GM23338 (cell line): ENCODE data around the gene NELFB. TPM values are rescaled to one million over a fixed set of nuclear protein-coding genes. Genes with fewer than 3 reads are reported as not detected.

Experiments used
- ATAC-seq: fragments of 200-7000 bp; cut with Tn5 transposase; 3 replicates; pipeline ENCODE4 v1.9.1; 2020
- DNase-seq: peaks from one replicate; pipeline ENCODE4 v3.0.0-alpha.2; 2015; ENCODE audit warnings: low spot score
- H2AFZ ChIP-seq: fragments of 200-600 bp; sonication (generic); 2 replicates; pipeline ENCODE4 v1.8.0; 2016; ENCODE audit warnings: antibody characterized with exemption, mild to moderate bottlenecking, moderate library complexity
- H3F3A ChIP-seq: fragments of 200-600 bp; sonication (generic); replicated peaks from 2 replicates; pipeline ENCODE4 v1.8.0; 2017; ENCODE audit warnings: antibody characterized with exemption, mixed run types, low read depth
- H3K27ac ChIP-seq: fragments of 200-600 bp; sonication (generic); 2 replicates; pipeline ENCODE4 v1.6.1; 2016; ENCODE audit warnings: low read depth
- H3K27me3 ChIP-seq: fragments of 200-600 bp; sonication (generic); 2 replicates; pipeline ENCODE4 v1.8.0; 2016; ENCODE audit warnings: mild to moderate bottlenecking, mixed run types, moderate library complexity; ENCODE audit not compliant: insufficient read depth
- H3K36me3 ChIP-seq: fragments of 200-600 bp; sonication (generic); 2 replicates; pipeline ENCODE4 v1.8.0; 2016; ENCODE audit warnings: mild to moderate bottlenecking; ENCODE audit not compliant: insufficient read depth
- H3K4me1 ChIP-seq: fragments of 200-600 bp; sonication (generic); 2 replicates; pipeline ENCODE4 v1.8.0; 2016; ENCODE audit warnings: mild to moderate bottlenecking, moderate library complexity; ENCODE audit not compliant: insufficient read depth
- H3K4me2 ChIP-seq: fragments of 200-600 bp; sonication (generic); 2 replicates; pipeline ENCODE4 v1.7.1; 2017; ENCODE audit warnings: mixed run types
- H3K4me3 ChIP-seq: fragments of 200-600 bp; sonication (generic); 2 replicates; pipeline ENCODE4 v1.6.1; 2016; ENCODE audit warnings: mixed run types
- H3K79me2 ChIP-seq: fragments of 200-600 bp; sonication (generic); replicated peaks from 2 replicates; pipeline ENCODE4 v1.8.0; 2017; ENCODE audit warnings: mild to moderate bottlenecking; ENCODE audit not compliant: insufficient read depth
- H3K9me2 ChIP-seq: fragments of 200-600 bp; sonication (generic); 2 replicates; pipeline ENCODE4 v1.8.0; 2017; ENCODE audit not compliant: insufficient read depth
- H4K20me1 ChIP-seq: fragments of 200-600 bp; sonication (generic); replicated peaks from 2 replicates; pipeline ENCODE4 v1.8.0; 2017; ENCODE audit warnings: mild to moderate bottlenecking; ENCODE audit not compliant: insufficient read depth
- H3K27ac Mint-ChIP-seq: 2 replicates; pipeline ENCODE4 v1.8.0; 2020; ENCODE audit warnings: inconsistent platforms, mild to moderate bottlenecking, moderate library complexity, mixed read lengths
- H3K27me3 Mint-ChIP-seq: 3 replicates; pipeline ENCODE4 v1.8.0; 2022; ENCODE audit warnings: low read depth, mild to moderate bottlenecking, moderate library complexity, mixed read lengths, inconsistent platforms; ENCODE audit not compliant: insufficient read depth, poor library complexity
- H3K36me3 Mint-ChIP-seq: 3 replicates; pipeline ENCODE4 v1.8.0; 2021; ENCODE audit warnings: low read depth, mild to moderate bottlenecking, inconsistent platforms, moderate library complexity, mixed read lengths
- H3K4me1 Mint-ChIP-seq: 3 replicates; pipeline ENCODE4 v1.8.0; 2020; ENCODE audit warnings: mild to moderate bottlenecking, inconsistent platforms, mixed read lengths
- H3K4me3 Mint-ChIP-seq: 3 replicates; pipeline ENCODE4 v1.8.0; 2021; ENCODE audit warnings: moderate library complexity, mild to moderate bottlenecking, inconsistent platforms, mixed read lengths
- H3K9me3 Mint-ChIP-seq: 3 replicates; pipeline ENCODE4 v1.8.0; 2020; ENCODE audit warnings: moderate library complexity, mild to moderate bottlenecking, inconsistent platforms, mixed read lengths
- CREB1 ChIP-seq: fragments of 250-450 bp; sonication (Bioruptor Pico); IDR thresholded peaks from 2 replicates; pipeline ENCODE4 v1.5.0; 2020; ENCODE audit warnings: low read depth, mild to moderate bottlenecking, moderate library complexity
- EZH2phosphoT487 ChIP-seq: fragments of 200-600 bp; sonication (generic); IDR thresholded peaks from one replicate; pipeline ENCODE4 v1.8.1; 2018; ENCODE audit warnings: antibody characterized with exemption; ENCODE audit not compliant: unreplicated experiment
- POLR2AphosphoS5 ChIP-seq: IDR thresholded peaks from 2 replicates; pipeline ENCODE4 v1.6.1; 2016; ENCODE audit warnings: antibody characterized with exemption, low read depth
- STAT1 ChIP-seq: IDR thresholded peaks from one replicate; pipeline ENCODE4 v1.6.1; 2016; ENCODE audit warnings: antibody characterized with exemption; ENCODE audit not compliant: unreplicated experiment
- ZNF114 ChIP-seq: fragments of 250-450 bp; sonication (Bioruptor Pico); IDR thresholded peaks from 2 replicates; pipeline ENCODE4 v1.5.0; 2020; ENCODE audit warnings: mild to moderate bottlenecking, moderate library complexity
- ZNF331 ChIP-seq: fragments of 250-450 bp; sonication (Bioruptor Pico); IDR thresholded peaks from 2 replicates; pipeline ENCODE4 v1.5.0; 2020; ENCODE audit warnings: low read depth, mild to moderate bottlenecking, moderate library complexity
- polyA plus RNA-seq: library from polyadenylated mRNA; unstranded; fragments of >200 nt; fragmentation: Nextera tagmentation; extraction: Ambion mirVana; gene quantifications from 2 replicates; pipeline ENCODE4 v1.2.1, GENCODE V29; 2016
- total RNA-seq: library from RNA; depleted of rRNA; stranded (reverse); fragments of >200 nt; shearing (Covaris generic); gene quantifications from 2 replicates; pipeline ENCODE4 v1.2.3, GENCODE V29; 2014
- TF ChIP-seq, protein P1 (sequence below): IDR thresholded peaks from one replicate; pipeline ENCODE4 v1.6.1; 2018; ENCODE audit warnings: antibody characterized with exemption; ENCODE audit not compliant: unreplicated experiment
- TF ChIP-seq, protein P2 (sequence below), 2 experiments: fragments of 200-600 bp in 1 of 2; sonication (generic) in 1 of 2; conservative IDR thresholded peaks; 2 replicates each; pipeline versions ENCODE4 v1.5.1 to v1.6.1; 2016 to 2017; ENCODE audit warnings: antibody characterized with exemption in 2 of 2, low read depth in 2 of 2, mild to moderate bottlenecking in 2 of 2, moderate library complexity in 1 of 2
- TF ChIP-seq, protein P3 (sequence below): IDR thresholded peaks from 2 replicates; pipeline ENCODE4 v1.6.1; 2016; ENCODE audit warnings: antibody characterized with exemption
- TF ChIP-seq, protein P4 (sequence below): fragments of 250-450 bp; sonication (Bioruptor Pico); IDR thresholded peaks from 2 replicates; pipeline ENCODE4 v1.5.0; 2020; ENCODE audit warnings: mild to moderate bottlenecking, moderate library complexity

NELFB gene
- total and polyA plus RNA-seq, 2 experiments from 2014 or later = 30.0 to 97.3 TPM

DNA sequence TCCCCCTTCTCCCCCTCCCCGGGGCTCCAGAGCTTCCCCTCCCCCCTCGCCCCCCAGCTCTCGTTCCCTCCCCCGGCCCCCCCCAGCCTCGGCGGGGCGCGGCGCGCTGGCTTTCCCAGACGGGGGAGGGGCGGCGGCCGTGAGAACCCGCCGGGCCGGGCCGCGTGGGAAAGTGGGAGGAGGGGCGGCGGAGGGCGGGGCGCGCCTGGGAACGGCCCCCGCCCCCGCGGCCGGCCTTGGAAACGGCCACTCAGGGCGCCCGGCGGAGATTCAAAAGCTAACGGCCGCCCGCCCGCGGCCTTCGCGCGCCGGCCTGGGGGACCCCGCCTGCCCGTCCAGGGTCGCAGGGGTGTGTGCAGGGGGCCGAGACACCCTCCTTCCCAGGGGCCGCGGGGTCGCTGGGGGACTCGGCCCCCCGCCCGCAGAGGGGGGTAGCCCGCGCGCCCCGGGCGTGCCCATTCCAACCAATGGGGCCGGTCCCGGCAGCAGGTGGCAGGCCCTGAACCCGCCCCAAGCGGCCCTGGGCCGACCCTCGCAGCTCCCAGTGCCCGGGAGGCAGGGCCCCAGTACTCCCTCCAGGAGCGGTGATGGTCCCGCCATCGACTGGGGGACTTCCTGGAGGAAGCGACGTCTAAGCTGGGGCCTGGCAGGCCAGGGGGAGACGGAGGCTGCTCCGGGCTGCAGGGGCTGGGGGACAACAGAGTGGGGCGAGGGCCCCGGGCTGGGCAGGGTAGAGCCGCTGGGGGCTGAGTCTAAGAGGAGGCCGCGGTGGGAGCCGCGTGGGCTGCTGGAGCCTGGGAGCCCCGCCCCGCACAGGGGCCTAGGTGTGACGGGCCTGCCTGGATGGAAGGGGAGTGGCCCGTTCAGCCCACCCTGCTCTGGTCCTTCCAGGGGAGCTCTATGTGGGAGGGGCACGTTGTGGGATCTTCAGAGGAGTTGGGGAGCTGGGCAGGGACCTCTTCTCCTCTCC lies 61.2 kb downstream of the NELFB start:
- Histone ChIP-seq H3K79me2 (no peaks in the 10 kb centered on the region), H3F3A (no peaks in the 10 kb centered on the region), H2AFZ (peak overlapping the region; percentile 84), H3K36me3 (no peaks in the 10 kb centered on the region), H3K4me1 (peaks cover 21% of the 10 kb centered on the region; the same call in 1 of the 2 replicates), H3K9me2 (no peaks in the 10 kb centered on the region), H3K4me2 (peak overlapping the region; percentile 81), H4K20me1 (no peaks in the 10 kb centered on the region), H3K4me3 (peak overlapping the region; percentile 52), H3K27ac (no peak overlapping the region), H3K27me3 (no peaks in the 10 kb centered on the region)
- H3K36me3 Mint-ChIP-seq = no peaks in the 10 kb centered on the region
- ATAC-seq = peak; percentile 59
- H3K27ac Mint-ChIP-seq = no peak overlapping the region
- no peaks in the 10 kb centered on the region for H3K9me3 Mint-ChIP-seq
- peaks cover 2% of the 10 kb centered on the region for H3K27me3 Mint-ChIP-seq
- H3K4me1 Mint-ChIP-seq = peaks cover 2% of the 10 kb centered on the region; the same call in 2 of the 3 replicates
- DNase-seq = peak; percentile 74
- no peak; the same call in 1 of the 2 replicates for TF ChIP-seq POLR2AphosphoS5
- no peak for TF ChIP-seq ZNF114
- TF ChIP-seq, protein P1, sequence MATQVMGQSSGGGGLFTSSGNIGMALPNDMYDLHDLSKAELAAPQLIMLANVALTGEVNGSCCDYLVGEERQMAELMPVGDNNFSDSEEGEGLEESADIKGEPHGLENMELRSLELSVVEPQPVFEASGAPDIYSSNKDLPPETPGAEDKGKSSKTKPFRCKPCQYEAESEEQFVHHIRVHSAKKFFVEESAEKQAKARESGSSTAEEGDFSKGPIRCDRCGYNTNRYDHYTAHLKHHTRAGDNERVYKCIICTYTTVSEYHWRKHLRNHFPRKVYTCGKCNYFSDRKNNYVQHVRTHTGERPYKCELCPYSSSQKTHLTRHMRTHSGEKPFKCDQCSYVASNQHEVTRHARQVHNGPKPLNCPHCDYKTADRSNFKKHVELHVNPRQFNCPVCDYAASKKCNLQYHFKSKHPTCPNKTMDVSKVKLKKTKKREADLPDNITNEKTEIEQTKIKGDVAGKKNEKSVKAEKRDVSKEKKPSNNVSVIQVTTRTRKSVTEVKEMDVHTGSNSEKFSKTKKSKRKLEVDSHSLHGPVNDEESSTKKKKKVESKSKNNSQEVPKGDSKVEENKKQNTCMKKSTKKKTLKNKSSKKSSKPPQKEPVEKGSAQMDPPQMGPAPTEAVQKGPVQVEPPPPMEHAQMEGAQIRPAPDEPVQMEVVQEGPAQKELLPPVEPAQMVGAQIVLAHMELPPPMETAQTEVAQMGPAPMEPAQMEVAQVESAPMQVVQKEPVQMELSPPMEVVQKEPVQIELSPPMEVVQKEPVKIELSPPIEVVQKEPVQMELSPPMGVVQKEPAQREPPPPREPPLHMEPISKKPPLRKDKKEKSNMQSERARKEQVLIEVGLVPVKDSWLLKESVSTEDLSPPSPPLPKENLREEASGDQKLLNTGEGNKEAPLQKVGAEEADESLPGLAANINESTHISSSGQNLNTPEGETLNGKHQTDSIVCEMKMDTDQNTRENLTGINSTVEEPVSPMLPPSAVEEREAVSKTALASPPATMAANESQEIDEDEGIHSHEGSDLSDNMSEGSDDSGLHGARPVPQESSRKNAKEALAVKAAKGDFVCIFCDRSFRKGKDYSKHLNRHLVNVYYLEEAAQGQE = no peak
- TF ChIP-seq, protein P2, sequence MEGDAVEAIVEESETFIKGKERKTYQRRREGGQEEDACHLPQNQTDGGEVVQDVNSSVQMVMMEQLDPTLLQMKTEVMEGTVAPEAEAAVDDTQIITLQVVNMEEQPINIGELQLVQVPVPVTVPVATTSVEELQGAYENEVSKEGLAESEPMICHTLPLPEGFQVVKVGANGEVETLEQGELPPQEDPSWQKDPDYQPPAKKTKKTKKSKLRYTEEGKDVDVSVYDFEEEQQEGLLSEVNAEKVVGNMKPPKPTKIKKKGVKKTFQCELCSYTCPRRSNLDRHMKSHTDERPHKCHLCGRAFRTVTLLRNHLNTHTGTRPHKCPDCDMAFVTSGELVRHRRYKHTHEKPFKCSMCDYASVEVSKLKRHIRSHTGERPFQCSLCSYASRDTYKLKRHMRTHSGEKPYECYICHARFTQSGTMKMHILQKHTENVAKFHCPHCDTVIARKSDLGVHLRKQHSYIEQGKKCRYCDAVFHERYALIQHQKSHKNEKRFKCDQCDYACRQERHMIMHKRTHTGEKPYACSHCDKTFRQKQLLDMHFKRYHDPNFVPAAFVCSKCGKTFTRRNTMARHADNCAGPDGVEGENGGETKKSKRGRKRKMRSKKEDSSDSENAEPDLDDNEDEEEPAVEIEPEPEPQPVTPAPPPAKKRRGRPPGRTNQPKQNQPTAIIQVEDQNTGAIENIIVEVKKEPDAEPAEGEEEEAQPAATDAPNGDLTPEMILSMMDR (conservative IDR thresholded peaks at IDR 0.05; ENCODE audit: low read depth in 2 of 2) = no peak
- TF ChIP-seq CREB1 (CRISPR knock-in tag) = no peak
- TF ChIP-seq, protein P3, sequence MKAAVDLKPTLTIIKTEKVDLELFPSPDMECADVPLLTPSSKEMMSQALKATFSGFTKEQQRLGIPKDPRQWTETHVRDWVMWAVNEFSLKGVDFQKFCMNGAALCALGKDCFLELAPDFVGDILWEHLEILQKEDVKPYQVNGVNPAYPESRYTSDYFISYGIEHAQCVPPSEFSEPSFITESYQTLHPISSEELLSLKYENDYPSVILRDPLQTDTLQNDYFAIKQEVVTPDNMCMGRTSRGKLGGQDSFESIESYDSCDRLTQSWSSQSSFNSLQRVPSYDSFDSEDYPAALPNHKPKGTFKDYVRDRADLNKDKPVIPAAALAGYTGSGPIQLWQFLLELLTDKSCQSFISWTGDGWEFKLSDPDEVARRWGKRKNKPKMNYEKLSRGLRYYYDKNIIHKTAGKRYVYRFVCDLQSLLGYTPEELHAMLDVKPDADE = no peak
- no peak for TF ChIP-seq STAT1
- TF ChIP-seq ZNF331 (CRISPR knock-in tag) = no peak
- TF ChIP-seq, protein P4, sequence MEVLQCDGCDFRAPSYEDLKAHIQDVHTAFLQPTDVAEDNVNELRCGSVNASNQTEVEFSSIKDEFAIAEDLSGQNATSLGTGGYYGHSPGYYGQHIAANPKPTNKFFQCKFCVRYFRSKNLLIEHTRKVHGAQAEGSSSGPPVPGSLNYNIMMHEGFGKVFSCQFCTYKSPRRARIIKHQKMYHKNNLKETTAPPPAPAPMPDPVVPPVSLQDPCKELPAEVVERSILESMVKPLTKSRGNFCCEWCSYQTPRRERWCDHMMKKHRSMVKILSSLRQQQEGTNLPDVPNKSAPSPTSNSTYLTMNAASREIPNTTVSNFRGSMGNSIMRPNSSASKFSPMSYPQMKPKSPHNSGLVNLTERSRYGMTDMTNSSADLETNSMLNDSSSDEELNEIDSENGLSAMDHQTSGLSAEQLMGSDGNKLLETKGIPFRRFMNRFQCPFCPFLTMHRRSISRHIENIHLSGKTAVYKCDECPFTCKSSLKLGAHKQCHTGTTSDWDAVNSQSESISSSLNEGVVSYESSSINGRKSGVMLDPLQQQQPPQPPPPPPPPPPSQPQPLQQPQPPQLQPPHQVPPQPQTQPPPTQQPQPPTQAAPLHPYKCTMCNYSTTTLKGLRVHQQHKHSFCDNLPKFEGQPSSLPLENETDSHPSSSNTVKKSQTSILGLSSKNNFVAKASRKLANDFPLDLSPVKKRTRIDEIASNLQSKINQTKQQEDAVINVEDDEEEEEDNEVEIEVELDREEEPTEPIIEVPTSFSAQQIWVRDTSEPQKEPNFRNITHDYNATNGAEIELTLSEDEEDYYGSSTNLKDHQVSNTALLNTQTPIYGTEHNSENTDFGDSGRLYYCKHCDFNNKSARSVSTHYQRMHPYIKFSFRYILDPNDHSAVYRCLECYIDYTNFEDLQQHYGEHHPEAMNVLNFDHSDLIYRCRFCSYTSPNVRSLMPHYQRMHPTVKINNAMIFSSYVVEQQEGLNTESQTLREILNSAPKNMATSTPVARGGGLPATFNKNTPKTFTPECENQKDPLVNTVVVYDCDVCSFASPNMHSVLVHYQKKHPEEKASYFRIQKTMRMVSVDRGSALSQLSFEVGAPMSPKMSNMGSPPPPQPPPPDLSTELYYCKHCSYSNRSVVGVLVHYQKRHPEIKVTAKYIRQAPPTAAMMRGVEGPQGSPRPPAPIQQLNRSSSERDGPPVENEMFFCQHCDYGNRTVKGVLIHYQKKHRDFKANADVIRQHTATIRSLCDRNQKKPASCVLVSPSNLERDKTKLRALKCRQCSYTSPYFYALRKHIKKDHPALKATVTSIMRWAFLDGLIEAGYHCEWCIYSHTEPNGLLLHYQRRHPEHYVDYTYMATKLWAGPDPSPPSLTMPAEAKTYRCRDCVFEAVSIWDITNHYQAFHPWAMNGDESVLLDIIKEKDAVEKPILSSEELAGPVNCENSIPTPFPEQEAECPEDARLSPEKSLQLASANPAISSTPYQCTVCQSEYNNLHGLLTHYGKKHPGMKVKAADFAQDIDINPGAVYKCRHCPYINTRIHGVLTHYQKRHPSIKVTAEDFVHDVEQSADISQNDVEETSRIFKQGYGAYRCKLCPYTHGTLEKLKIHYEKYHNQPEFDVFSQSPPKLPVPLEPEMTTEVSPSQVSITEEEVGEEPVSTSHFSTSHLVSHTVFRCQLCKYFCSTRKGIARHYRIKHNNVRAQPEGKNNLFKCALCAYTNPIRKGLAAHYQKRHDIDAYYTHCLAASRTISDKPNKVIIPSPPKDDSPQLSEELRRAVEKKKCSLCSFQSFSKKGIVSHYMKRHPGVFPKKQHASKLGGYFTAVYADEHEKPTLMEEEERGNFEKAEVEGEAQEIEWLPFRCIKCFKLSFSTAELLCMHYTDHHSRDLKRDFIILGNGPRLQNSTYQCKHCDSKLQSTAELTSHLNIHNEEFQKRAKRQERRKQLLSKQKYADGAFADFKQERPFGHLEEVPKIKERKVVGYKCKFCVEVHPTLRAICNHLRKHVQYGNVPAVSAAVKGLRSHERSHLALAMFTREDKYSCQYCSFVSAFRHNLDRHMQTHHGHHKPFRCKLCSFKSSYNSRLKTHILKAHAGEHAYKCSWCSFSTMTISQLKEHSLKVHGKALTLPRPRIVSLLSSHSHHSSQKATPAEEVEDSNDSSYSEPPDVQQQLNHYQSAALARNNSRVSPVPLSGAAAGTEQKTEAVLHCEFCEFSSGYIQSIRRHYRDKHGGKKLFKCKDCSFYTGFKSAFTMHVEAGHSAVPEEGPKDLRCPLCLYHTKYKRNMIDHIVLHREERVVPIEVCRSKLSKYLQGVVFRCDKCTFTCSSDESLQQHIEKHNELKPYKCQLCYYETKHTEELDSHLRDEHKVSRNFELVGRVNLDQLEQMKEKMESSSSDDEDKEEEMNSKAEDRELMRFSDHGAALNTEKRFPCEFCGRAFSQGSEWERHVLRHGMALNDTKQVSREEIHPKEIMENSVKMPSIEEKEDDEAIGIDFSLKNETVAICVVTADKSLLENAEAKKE = no peak
- TF ChIP-seq EZH2phosphoT487 = no peak
- H3K4me3 Mint-ChIP-seq = peak overlapping the region; percentile 45; the same call in 2 of the 3 replicates
